Activated T-helper 17 cell treated with anti-CD3 and anti-CD28 coated beads, Interleukin-2, amount 50 U/mL, for 72 hours (primary cell): ENCODE measurements around the gene SERINC3. TPM values are rescaled to one million over a fixed set of nuclear protein-coding genes. Genes with fewer than 3 reads are reported as not detected.

ENCODE experiments used
- ATAC-seq: fragments of 150-1000 bp; cut with Tn5 transposase; replicated peaks from 2 replicates; pipeline ENCODE4 v1.10.0; 2021; ENCODE audit warnings: mild to moderate bottlenecking, moderate library complexity
- H3K27ac Mint-ChIP-seq: one replicate; pipeline ENCODE4 v1.8.0; 2022; ENCODE audit warnings: mixed read lengths
- H3K27me3 Mint-ChIP-seq: one replicate; pipeline ENCODE4 v1.8.0; 2022; ENCODE audit warnings: mixed read lengths
- H3K36me3 Mint-ChIP-seq: one replicate; pipeline ENCODE4 v1.8.0; 2022; ENCODE audit warnings: low read depth, mild to moderate bottlenecking, mixed read lengths
- H3K4me1 Mint-ChIP-seq: one replicate; pipeline ENCODE4 v1.8.0; 2022; ENCODE audit warnings: mixed read lengths
- H3K4me3 Mint-ChIP-seq: one replicate; pipeline ENCODE4 v1.8.0; 2022; ENCODE audit warnings: mild to moderate bottlenecking, mixed read lengths
- H3K9me3 Mint-ChIP-seq: one replicate; pipeline ENCODE4 v1.8.0; 2022; ENCODE audit warnings: mixed read lengths
- total RNA-seq, 2 donors: library from RNA; stranded (reverse); gene quantifications; one replicate each; pipeline ENCODE4 v1.2.3, GENCODE V29; 2022

The SERINC3 gene
- total RNA-seq, 2 donors from 2014 or later, result 68.7 to 86.8 TPM

DNA sequence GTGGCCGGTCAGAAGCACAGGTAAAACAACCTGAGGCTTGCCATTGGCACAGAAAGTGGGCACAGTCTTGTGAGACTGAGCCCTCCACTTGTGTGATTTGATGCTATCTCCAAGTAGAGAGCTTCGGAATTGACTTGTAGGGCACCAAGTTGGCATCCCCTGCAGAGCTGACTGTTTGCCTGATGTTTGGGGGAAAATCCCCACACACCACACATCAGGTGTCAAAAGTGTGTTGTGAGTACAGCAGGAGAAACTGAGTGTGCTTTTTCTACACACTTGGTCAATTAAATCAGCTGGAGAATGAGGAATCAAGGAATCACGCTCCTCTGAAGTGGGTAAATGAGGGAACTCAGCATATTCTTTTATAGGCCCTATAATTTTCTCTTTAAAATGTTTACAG lies 989 bp downstream of the SERINC3 start:
- Mint-ChIP-seq H3K36me3 (peaks cover 22% of the 10 kb centered on the region), H3K27me3 (no peaks in the 10 kb centered on the region), H3K4me3 (peak overlapping the region; percentile 82), H3K4me1 (peaks cover 35% of the 10 kb centered on the region), H3K9me3 (no peaks in the 10 kb centered on the region), H3K27ac (peak overlapping the region; percentile 80)
- no peak for ATAC-seq

DNA sequence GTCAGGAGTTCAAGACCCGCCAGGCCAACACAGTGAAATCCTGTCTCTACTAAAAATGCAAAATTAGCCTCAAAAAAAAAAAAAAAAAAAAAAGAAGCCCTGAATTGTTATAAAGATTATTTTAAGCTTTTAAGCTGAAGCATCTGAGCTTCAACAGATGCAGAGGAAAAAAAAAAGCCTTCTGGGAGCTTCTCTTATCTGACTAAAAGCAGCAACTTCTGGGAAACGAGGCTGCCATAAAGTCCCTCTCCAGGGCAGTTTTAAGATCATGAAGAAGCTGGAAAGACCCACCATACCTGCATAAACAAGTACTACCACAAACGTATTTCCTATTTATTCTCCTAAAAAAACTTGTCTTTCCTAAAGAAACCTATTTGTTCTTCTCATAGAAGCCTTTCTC lies 3.6 kb downstream of the SERINC3 start:
- peaks cover 35% of the 10 kb centered on the region for H3K4me1 Mint-ChIP-seq
- peak overlapping the region; percentile 82 for H3K4me3 Mint-ChIP-seq

DNA sequence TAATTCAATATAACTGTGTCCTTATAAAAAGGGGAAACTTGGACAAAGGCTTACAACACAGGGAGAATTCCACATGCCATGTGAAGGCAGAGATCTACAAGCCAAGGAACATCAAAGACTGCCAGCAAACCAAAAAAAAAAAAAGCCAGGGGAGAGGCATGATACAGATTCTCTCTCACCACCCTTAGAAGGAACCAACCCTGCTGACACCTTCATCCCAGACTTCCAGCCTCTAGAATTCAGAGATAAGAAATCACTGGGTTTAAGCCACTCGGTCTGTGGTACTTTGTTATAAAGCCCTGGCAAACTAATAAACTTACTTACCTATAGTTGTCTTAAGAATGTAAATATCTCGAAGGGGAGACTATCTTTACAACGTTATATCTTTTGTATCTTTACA lies 4.4 kb downstream of the SERINC3 start:
- Mint-ChIP-seq H3K36me3 (peaks cover 46% of the 10 kb centered on the region), H3K4me3 (peak overlapping the region; percentile 37), H3K27me3 (no peaks in the 10 kb centered on the region), H3K9me3 (no peaks in the 10 kb centered on the region), H3K4me1 (peaks cover 34% of the 10 kb centered on the region), H3K27ac (peak overlapping the region; percentile 55)
- ATAC-seq, result no peak

More for the DNA sequence above, 3.6 kb downstream of the SERINC3 start:
- no peak for ATAC-seq
- Mint-ChIP-seq H3K27me3 (no peaks in the 10 kb centered on the region), H3K9me3 (no peaks in the 10 kb centered on the region), H3K27ac (peak overlapping the region; percentile 80), H3K36me3 (peaks cover 38% of the 10 kb centered on the region)

DNA sequence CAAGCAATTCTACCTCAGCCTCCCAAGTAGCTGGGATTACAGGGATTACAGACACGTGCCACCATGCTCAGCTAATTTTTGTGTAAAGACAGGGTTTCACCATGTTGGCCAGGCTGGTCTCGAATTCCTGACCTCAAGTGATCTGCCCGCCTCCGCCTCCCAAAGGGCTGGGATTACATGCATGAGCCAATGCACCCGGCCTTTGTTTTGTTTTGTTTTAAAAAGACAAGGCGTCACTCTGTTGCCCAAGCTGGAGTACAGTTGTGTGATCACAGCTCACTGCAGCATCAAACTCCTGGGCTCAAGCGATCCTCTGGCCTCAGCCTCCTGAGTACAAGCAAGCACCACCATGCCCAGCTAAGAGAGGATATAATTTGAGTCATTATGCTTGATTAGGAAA lies 5.4 kb downstream of the SERINC3 start:
- peaks cover 31% of the 10 kb centered on the region for H3K4me1 Mint-ChIP-seq
- H3K27me3 Mint-ChIP-seq, result no peaks in the 10 kb centered on the region
- no peak overlapping the region for H3K27ac Mint-ChIP-seq
- H3K36me3 Mint-ChIP-seq, result peaks cover 56% of the 10 kb centered on the region
- H3K9me3 Mint-ChIP-seq, result no peaks in the 10 kb centered on the region
- H3K4me3 Mint-ChIP-seq, result no peak overlapping the region
- ATAC-seq, result no peak

DNA sequence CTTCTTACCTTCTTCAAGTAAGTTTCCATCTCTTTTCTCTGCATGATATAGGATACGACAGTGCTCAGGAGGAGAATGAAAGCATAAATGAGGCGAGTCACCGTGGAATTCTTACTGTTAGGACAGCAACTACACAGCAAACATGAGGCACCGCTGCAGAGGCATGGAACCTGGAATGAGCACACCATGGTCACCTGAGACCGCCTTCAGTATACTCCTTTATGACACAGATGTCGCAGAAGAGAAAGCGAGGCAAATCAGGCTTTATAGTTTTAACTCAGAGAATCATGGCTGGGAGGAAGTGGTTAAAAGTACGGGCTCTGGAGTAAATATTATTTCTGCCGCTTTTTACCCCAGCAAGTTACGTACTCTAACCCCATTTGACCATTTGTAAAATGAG lies 8.0 kb downstream of the SERINC3 start:
- Mint-ChIP-seq H3K4me3 (peak overlapping the region; percentile 31), H3K4me1 (peaks cover 28% of the 10 kb centered on the region), H3K9me3 (no peaks in the 10 kb centered on the region), H3K36me3 (peaks cover 71% of the 10 kb centered on the region), H3K27ac (peak overlapping the region; percentile 51), H3K27me3 (no peaks in the 10 kb centered on the region)
- peak; percentile 64 for ATAC-seq

DNA sequence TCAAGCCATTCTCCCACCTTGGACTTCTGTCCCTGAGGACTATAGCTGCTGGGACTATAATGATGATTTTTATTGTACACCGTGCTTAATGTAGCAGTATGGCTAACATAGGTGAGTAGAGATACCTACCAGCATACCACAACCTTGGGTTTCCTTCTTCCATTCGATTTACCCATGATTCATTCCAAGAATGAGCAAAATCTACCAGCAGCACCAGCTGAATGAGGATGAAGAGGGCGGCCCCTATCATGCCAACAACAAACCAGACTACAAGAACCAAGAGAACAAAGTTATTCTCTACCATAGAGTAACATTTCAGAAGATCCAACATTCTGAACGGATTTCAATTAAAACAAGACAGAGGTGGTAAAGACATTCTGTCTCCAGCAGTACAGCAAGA lies 12.1 kb downstream of the SERINC3 start:
- no peaks in the 10 kb centered on the region for H3K9me3 Mint-ChIP-seq
- no peak overlapping the region for H3K4me3 Mint-ChIP-seq
- H3K36me3 Mint-ChIP-seq, result peaks cover 93% of the 10 kb centered on the region
- peaks cover 16% of the 10 kb centered on the region for H3K4me1 Mint-ChIP-seq
- peak; percentile 83 for ATAC-seq
- peak overlapping the region; percentile 56 for H3K27ac Mint-ChIP-seq
- no peaks in the 10 kb centered on the region for H3K27me3 Mint-ChIP-seq

DNA sequence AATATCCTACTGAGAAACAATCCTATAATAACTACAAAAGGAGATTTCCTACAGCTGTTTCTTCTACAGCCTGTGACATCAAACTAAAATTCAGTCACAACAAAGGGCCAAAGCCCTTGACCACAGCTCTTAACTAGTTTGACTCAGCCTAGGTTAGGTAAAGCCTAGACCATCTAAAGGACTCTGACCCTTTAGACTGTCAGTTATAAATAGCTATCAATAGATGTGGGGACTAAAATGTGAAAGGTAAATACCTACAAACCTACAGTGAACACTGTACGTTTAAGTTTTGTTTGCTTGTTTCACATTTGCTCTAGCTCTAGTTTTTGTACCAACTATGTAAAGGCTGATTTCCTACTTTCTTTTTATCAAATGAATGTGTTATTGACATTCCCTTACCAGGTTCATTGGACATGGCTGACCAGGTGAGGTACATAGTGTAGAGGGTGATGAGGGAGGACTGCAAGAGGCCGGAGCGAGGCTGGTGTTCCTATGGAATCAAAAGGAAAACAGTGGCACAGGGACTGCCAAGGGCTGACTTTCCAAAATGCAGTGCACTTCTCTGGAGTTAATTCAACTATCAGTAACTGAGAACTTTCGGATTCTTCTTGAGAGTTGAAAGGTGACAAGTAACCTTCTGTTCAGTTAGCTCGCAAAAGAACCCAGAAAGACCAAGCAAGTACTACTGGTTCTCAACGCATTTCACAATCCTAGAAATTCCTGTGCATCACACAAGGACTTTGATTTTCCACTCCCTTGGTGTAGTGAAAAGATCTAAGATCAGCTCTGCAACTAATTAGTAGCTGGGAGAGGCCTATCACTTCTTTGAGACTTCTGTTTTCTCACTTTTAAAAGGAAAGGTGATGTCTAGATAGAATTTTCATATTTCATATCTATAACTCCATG lies 17.2 kb downstream of the SERINC3 start:
- ATAC-seq, result no peak
- Mint-ChIP-seq H3K4me1 (peaks cover 5% of the 10 kb centered on the region), H3K9me3 (no peaks in the 10 kb centered on the region), H3K27me3 (no peaks in the 10 kb centered on the region), H3K4me3 (no peak overlapping the region), H3K36me3 (peaks cover 98% of the 10 kb centered on the region), H3K27ac (no peak overlapping the region)

DNA sequence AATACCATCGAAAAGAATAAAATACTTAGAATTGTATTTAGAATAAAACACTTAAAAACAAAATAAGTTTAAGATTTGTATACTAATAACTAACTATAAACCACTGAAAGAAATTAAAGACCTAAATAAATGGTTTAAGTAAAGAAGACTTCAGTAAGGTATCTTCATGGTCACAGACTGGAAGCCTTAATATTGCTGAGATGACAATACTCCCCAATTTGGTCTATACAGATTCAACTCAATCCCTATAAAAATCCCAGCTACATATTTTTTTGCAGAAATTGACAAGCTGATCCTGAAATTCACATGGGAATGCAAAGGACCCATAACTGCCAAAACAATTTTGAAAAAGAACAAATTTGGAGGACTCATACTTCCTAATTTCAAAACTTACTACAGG lies 18.9 kb downstream of the SERINC3 start:
- H3K9me3 Mint-ChIP-seq, result no peaks in the 10 kb centered on the region
- H3K4me1 Mint-ChIP-seq, result peaks cover 9% of the 10 kb centered on the region
- no peak overlapping the region for H3K4me3 Mint-ChIP-seq
- H3K27me3 Mint-ChIP-seq, result no peaks in the 10 kb centered on the region
- peaks cover 98% of the 10 kb centered on the region for H3K36me3 Mint-ChIP-seq
- ATAC-seq, result no peak
- H3K27ac Mint-ChIP-seq, result no peak overlapping the region

DNA sequence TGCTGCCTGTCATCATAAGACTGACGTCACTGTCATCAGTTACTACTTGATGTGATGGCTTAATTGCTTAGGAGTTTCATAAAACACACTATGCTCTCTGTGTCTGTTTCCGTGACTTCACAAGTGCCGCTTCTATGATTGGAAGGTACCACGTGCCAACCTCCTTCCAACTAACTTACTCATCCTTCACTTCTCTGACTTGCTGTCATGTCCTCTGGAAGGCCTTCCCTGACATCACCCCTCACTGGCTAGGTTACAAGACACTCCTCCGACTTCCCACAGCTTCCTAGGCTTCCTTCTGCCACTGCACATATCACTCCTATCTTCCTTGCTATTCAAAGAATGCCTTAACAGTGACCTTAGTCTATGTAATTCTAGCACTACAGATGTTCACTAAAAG lies 20.4 kb downstream of the SERINC3 start:
- no peak for ATAC-seq
- Mint-ChIP-seq H3K27me3 (no peaks in the 10 kb centered on the region), H3K27ac (peak overlapping the region; percentile 63), H3K4me1 (peaks cover 23% of the 10 kb centered on the region), H3K9me3 (no peaks in the 10 kb centered on the region), H3K36me3 (peaks cover 99% of the 10 kb centered on the region), H3K4me3 (no peak overlapping the region)

DNA sequence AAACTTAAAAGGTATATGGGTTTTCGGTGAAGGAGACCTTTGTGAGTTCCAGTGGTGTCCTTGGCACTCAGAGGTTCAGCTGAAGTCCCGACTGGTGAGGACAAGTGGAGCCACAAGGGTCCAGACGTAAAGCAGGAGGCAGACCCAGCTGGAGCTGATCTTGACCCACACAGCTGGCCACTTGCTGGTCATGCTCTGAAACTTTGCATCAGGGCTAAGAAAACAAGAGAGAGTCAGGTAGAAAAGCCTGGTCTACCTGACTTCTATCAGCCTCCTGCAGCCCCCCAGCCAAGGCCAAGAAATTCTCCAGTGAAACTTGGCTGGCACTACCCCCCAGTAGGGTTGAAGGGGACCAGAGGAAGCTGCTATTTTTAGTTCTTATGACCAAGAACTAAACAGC lies 21.6 kb downstream of the SERINC3 start:
- no peak overlapping the region for H3K4me3 Mint-ChIP-seq
- H3K27ac Mint-ChIP-seq, result peak overlapping the region; percentile 47
- peaks cover 100% of the 10 kb centered on the region for H3K36me3 Mint-ChIP-seq
- ATAC-seq, result no peak
- H3K27me3 Mint-ChIP-seq, result no peaks in the 10 kb centered on the region
- H3K4me1 Mint-ChIP-seq, result peaks cover 35% of the 10 kb centered on the region
- H3K9me3 Mint-ChIP-seq, result no peaks in the 10 kb centered on the region

DNA sequence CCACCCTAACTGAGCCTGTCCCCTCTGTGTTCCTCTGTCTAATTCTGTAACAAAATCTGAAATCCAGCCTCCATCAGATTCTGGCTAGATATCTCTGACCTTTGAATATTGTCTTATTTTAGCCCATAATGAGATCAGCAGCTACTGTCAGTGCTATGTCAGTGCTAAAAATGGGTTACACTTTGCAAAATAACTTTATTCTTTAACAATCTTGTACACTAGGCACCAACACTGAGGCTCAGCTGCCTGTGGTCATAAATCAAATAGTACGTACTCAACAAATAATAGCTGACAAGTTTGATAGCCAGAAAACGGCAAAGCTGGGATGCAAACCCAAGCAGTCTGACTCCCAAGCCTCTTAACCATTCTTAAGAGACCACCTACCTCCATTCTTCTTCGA lies 24.1 kb downstream of the SERINC3 start:
- peak overlapping the region; percentile 70 for H3K4me3 Mint-ChIP-seq
- H3K27me3 Mint-ChIP-seq, result no peaks in the 10 kb centered on the region
- H3K27ac Mint-ChIP-seq, result peak overlapping the region; percentile 94
- H3K9me3 Mint-ChIP-seq, result no peaks in the 10 kb centered on the region
- H3K4me1 Mint-ChIP-seq, result peaks cover 44% of the 10 kb centered on the region
- ATAC-seq, result no peak
- peaks cover 100% of the 10 kb centered on the region for H3K36me3 Mint-ChIP-seq

DNA sequence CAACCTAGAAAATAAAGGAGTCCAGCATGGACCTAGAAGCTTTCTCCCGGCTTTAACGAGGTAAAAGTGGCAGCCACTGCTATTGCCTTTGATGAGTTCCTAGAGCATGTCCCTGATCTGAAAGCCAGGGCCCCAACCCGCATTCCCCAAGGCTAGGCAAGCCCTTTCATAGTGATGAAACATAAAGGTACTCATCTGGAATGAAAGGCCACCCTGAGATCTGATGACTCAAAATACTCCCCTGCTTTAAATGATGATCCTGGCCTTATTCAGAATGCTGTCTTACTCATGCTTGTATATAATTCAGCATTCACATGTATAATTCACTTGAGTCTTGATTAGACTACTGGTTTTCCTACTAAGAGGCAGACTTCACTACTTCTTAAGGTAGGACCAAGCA lies 24.9 kb downstream of the SERINC3 start:
- H3K27me3 Mint-ChIP-seq, result no peaks in the 10 kb centered on the region
- peak; percentile 65 for ATAC-seq
- H3K27ac Mint-ChIP-seq, result peak overlapping the region; percentile 94
- H3K36me3 Mint-ChIP-seq, result peaks cover 100% of the 10 kb centered on the region
- H3K4me3 Mint-ChIP-seq, result peak overlapping the region; percentile 70
- H3K4me1 Mint-ChIP-seq, result peaks cover 44% of the 10 kb centered on the region
- H3K9me3 Mint-ChIP-seq, result no peaks in the 10 kb centered on the region

DNA sequence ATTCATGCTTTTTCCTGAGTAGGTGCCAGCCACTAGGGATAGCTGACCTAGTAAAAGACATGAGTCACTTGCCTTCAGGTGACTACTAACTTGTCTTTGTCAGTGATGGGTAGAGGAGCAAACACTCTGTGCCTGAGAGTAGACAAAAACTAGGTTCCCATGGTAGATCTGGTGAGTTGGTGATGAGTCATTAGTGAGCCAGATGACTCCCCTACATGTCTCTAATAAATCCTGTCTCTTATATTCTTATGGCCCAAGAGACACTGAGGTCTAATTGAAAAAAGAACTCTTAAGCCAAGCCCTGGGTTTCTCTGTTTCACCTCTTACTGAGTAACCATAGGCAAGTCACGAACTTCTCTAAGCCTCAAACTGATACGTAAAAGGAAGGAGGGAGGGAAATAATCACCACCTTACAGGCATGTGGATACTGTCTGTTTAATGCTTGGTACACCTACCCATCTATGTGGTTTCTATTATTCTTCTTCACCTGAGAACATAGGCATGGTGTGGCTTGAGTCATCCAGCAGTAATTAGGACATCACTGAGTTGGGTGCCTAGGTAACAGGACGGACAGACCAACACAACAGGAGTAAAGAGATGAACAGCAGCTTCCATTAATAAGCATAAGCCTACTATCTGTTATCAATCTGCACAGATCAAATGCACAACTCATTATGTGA lies 25.9 kb downstream of the SERINC3 start:
- Mint-ChIP-seq H3K9me3 (no peaks in the 10 kb centered on the region), H3K27me3 (no peaks in the 10 kb centered on the region), H3K36me3 (peaks cover 100% of the 10 kb centered on the region), H3K4me1 (peaks cover 52% of the 10 kb centered on the region), H3K4me3 (peak overlapping the region; percentile 70), H3K27ac (peak overlapping the region; percentile 94)
- ATAC-seq, result peak; percentile 84

DNA sequence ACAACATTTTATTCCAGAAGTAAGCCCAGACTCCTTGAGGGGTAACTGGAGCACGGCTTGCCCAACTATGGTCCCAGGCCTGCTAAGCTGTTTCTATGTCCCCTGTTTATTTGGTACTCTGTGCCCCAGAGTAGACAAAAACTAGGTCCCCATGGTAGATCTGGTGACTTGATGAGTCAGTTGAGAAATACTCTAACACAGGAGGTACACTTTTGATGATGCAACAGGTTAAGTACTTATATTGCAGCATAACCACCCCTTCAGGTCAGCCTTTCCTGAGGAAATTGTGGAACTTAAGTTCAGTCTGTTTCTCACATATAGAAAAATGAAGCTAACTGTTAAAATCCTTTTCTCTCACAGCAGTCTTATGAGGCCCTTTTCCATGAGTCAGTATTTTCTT lies 26.6 kb downstream of the SERINC3 start:
- Mint-ChIP-seq H3K36me3 (peaks cover 100% of the 10 kb centered on the region), H3K27me3 (no peaks in the 10 kb centered on the region), H3K4me1 (peaks cover 52% of the 10 kb centered on the region), H3K27ac (peak overlapping the region; percentile 94), H3K4me3 (peak overlapping the region; percentile 70), H3K9me3 (no peaks in the 10 kb centered on the region)
- peak; percentile 34 for ATAC-seq

DNA sequence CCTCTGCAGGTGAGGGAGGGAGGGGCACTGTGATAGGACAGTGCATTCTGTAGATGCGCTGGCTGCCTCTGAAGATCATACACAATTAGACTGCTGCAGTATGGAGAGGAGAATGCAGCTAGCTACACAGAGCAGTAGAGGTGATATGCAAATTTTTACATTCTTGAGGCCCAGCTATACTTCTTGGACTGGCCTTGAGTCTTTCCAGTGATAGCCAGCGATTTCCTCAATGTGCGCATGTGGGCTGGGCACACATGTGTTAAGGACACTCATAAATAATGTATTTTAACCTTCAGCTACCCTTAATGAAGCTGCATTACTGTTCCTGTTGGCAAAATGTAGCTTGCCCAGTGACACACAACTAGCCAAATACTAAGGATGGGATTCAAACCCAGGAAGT lies 27.2 kb downstream of the SERINC3 start:
- Mint-ChIP-seq H3K9me3 (no peaks in the 10 kb centered on the region), H3K27me3 (no peaks in the 10 kb centered on the region), H3K4me3 (peak overlapping the region; percentile 70), H3K36me3 (peaks cover 100% of the 10 kb centered on the region), H3K4me1 (peaks cover 52% of the 10 kb centered on the region), H3K27ac (peak overlapping the region; percentile 94)
- ATAC-seq, result no peak
